Kidney epithelial cell (primary cell): Measurements from ENCODE around the gene PTTG1IP. TPM values are rescaled to one million over a fixed set of nuclear protein-coding genes. Genes with fewer than 3 reads are reported as not detected.

Experiments
- DNase-seq: peaks from one replicate; pipeline ENCODE4 v3.0.0-alpha.2; 2010; ENCODE audit warnings: low read depth
- H3K27me3 ChIP-seq: 2 replicates; pipeline ENCODE4 v1.6.0; 2011; ENCODE audit warnings: low read length; ENCODE audit not compliant: control insufficient read depth, insufficient read depth
- H3K36me3 ChIP-seq: 2 replicates; pipeline ENCODE4 v1.5.1; 2011; ENCODE audit warnings: low read length; ENCODE audit not compliant: control insufficient read depth, insufficient read depth
- H3K4me3 ChIP-seq: 2 replicates; pipeline ENCODE4 v1.5.1; 2011; ENCODE audit warnings: low read depth, mild to moderate bottlenecking, control low read depth, low read length
- CTCF ChIP-seq: IDR thresholded peaks from 2 replicates; pipeline ENCODE4 v1.5.1; 2011; ENCODE audit warnings: mild to moderate bottlenecking, moderate library complexity, low read length, control low read depth, inconsistent platforms; ENCODE audit not compliant: insufficient read depth, poor library complexity, severe bottlenecking
- total RNA-seq: library from RNA; depleted of rRNA; stranded (reverse); fragments of >200 nt; gene quantifications from 2 replicates; pipeline ENCODE4 v1.2.3, GENCODE V29; 2015

The PTTG1IP gene
- total RNA-seq, 1 donor from 2014 or later, result 538 TPM

- H3K27me3 ChIP-seq, result no peaks in the 10 kb centered on the region
- no peaks in the 10 kb centered on the region for H3K36me3 ChIP-seq
- H3K4me3 ChIP-seq, result peak within 1 kb of the TSS; percentile 55
- no peak for DNase-seq
- TF ChIP-seq CTCF, result no peak
Measured at GRCh38 chr21:44817914-44818639, 55.4 kb downstream of the PTTG1IP start, which contains the start of gene SUMO3. TSS of gene SUMO3 (minus strand) at chr21:44818062. CDS start at chr21:44817968, 94 bp downstream.

- DNase-seq, result no peak
- peak overlapping the region; percentile 55 for H3K4me3 ChIP-seq
- TF ChIP-seq CTCF, result no peak
- H3K27me3 ChIP-seq, result no peaks in the 10 kb centered on the region
- no peaks in the 10 kb centered on the region for H3K36me3 ChIP-seq
Measured at GRCh38 chr21:44817506-44817880, 56.0 kb downstream of the PTTG1IP start.

GRCh38 chr21:44816761-44817505, 56.6 kb downstream of the PTTG1IP start:
- Histone ChIP-seq H3K36me3 (no peaks in the 10 kb centered on the region), H3K4me3 (peak overlapping the region; percentile 55), H3K27me3 (no peaks in the 10 kb centered on the region)
- no peak for DNase-seq
- TF ChIP-seq CTCF, result no peak

GRCh38 chr21:44815852-44816628, 57.5 kb downstream of the PTTG1IP start:
- H3K27me3 ChIP-seq, result no peaks in the 10 kb centered on the region
- no peaks in the 10 kb centered on the region for H3K36me3 ChIP-seq
- no peak for TF ChIP-seq CTCF
- no peak for DNase-seq
- H3K4me3 ChIP-seq, result no peak overlapping the region

GRCh38 chr21:44815225-44815624, 58.3 kb downstream of the PTTG1IP start:
- no peak for TF ChIP-seq CTCF
- no peak for DNase-seq
- H3K4me3 ChIP-seq, result no peak overlapping the region
- H3K36me3 ChIP-seq, result no peaks in the 10 kb centered on the region
- no peaks in the 10 kb centered on the region for H3K27me3 ChIP-seq
